IPS DF 6.9 (cell line): ENCODE data around the gene CLEC4F.

Experiments
- DNase-seq: peaks from one replicate; pipeline ENCODE4 v3.0.0-alpha.2; 2013; ENCODE audit warnings: low read depth, low spot score
- H3K27ac ChIP-seq: one replicate; pipeline ENCODE4 v1.5.1; 2013; ENCODE audit warnings: low read length, control low read depth
- H3K27me3 ChIP-seq: 2 replicates; pipeline ENCODE4 v1.6.1; 2013; ENCODE audit warnings: mild to moderate bottlenecking, low read length; ENCODE audit not compliant: control insufficient read depth, insufficient read depth
- H3K36me3 ChIP-seq: 2 replicates; pipeline ENCODE4 v1.6.1; 2013; ENCODE audit warnings: low read length; ENCODE audit not compliant: control insufficient read depth, insufficient read depth
- H3K4me1 ChIP-seq: 2 replicates; pipeline ENCODE4 v1.6.1; 2013; ENCODE audit warnings: low read length; ENCODE audit not compliant: control insufficient read depth, insufficient read depth
- H3K4me3 ChIP-seq: 2 replicates; pipeline ENCODE4 v1.5.1; 2013; ENCODE audit warnings: mild to moderate bottlenecking, low read length
- H3K9me3 ChIP-seq: 2 replicates; pipeline ENCODE4 v1.6.1; 2013; ENCODE audit warnings: low read length, inconsistent platforms; ENCODE audit not compliant: control insufficient read depth, insufficient read depth
- WGBS: extraction: QIAGEN DNeasy Blood & Tissue Kit; methylation state at CpG from one replicate; pipeline ENCODE4 v1.1.7; 2013; ENCODE audit warnings: mixed read lengths, missing lambda C conversion rate; ENCODE audit not compliant: insufficient read length, insufficient coverage; 5-methylcytosine and 5-hydroxymethylcytosine counted together

The CLEC4F gene

GRCh38 chr2:70837980-70838925 lies 17.9 kb upstream of the CLEC4F start:
- Histone ChIP-seq H3K27me3 (no peaks in the 10 kb centered on the region), H3K27ac (no peak overlapping the region)
- no CpG with 5 or more reads among the region's 10 CpGs for whole genome bisulfite sequencing

GRCh38 chr2:70835643-70836042 lies 15.2 kb upstream of the CLEC4F start, which contains the start of gene CD207:
Gene CD207 (minus strand): TSS chr2:70835816. CDS start chr2:70835776, 40 bp downstream.
- H3K4me3 ChIP-seq: no peak within 1 kb of the TSS
- no peaks in the 10 kb centered on the region for H3K27me3 ChIP-seq
- no CpG with 5 or more reads among the region's 4 CpGs for WGBS
- H3K27ac ChIP-seq: no peak within 1 kb of the TSS
- no peaks in the 10 kb centered on the region for H3K4me1 ChIP-seq
- no peaks in the 10 kb centered on the region for H3K36me3 ChIP-seq
- DNase-seq: no peak
- no peaks in the 10 kb centered on the region for H3K9me3 ChIP-seq

More at GRCh38 chr2:70837980-70838925, 17.9 kb upstream of the CLEC4F start:
- Histone ChIP-seq H3K9me3 (no peaks in the 10 kb centered on the region), H3K36me3 (no peaks in the 10 kb centered on the region), H3K4me1 (no peaks in the 10 kb centered on the region), H3K4me3 (no peak overlapping the region)
- no peak for DNase-seq

DNA sequence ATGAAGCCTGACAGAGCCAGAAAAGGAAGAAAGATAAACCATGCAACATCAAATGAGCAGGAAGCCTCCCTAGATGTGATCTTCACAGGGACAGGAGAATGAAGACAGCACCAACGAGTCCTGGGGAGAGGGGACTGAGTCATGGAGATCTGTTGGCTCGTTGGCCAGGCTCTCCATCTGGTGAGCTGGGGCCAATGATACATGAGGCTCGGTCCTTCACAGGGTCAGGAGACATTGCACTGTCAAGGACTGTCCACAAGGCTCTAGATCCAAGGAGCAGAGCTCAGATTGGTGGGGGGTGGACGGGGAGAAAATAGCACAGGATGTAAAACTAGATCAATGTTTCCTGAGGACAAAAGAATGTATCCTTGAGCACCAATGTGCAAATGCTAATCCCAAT lies 14.5 kb upstream of the CLEC4F start:
- H3K27me3 ChIP-seq: no peaks in the 10 kb centered on the region
- no CpG with 5 or more reads among the region's 4 CpGs for WGBS
- no peaks in the 10 kb centered on the region for H3K9me3 ChIP-seq
- no peak for DNase-seq
- no peak overlapping the region for H3K4me3 ChIP-seq
- H3K4me1 ChIP-seq: no peaks in the 10 kb centered on the region
- H3K36me3 ChIP-seq: no peaks in the 10 kb centered on the region
- no peak overlapping the region for H3K27ac ChIP-seq

DNA sequence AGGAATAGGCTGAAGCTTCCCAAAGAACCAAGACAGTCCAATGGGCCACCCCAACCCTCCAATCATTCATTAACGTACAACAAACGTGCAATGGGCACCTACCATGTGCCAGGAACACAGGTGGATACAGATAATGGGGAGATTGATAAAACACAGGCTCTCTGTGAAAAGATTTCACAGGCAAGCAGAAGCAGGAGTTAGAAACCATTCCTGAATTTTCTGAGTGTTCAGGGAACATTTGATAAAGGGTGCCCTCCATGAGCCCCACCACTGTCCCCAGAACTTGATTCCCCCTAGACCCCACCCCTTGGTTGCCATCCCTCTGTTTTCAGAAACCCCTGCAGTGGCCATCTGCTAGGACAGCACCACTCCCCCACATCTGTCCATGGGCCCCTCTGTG lies 13.7 kb upstream of the CLEC4F start:
- Histone ChIP-seq H3K27ac (no peak overlapping the region), H3K4me1 (no peaks in the 10 kb centered on the region)
- no CpG with 5 or more reads among the region's 2 CpGs for WGBS

DNA sequence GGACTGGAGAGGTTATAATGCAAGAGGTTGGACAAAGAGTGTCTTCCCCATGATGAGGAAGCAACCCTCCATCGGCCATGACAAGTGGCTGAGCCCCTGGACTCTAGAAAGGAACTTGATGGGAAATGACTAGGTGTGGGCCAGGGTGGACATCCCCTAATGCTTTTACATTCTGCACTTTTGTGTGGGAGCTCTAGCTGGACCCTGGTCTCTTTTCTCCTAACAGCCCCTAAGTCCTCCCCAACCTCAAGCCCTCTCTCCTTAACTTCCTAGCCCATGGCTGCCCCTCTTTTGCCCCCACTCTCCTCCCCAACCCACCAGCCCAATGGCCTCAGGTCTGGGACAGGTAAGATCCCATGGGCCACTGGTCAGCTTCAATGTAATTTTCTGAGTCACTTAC lies 12.8 kb upstream of the CLEC4F start:
- Histone ChIP-seq H3K9me3 (no peaks in the 10 kb centered on the region), H3K27ac (no peak overlapping the region), H3K36me3 (no peaks in the 10 kb centered on the region), H3K27me3 (no peaks in the 10 kb centered on the region), H3K4me1 (no peaks in the 10 kb centered on the region; the same call in 1 of the 2 replicates), H3K4me3 (no peak overlapping the region)
- DNase-seq: no peak
- WGBS: no CpG with 5 or more reads among the region's 1 CpG

More for the DNA sequence above, 13.7 kb upstream of the CLEC4F start:
- Histone ChIP-seq H3K27me3 (no peaks in the 10 kb centered on the region), H3K36me3 (no peaks in the 10 kb centered on the region), H3K4me3 (no peak overlapping the region), H3K9me3 (no peaks in the 10 kb centered on the region)
- no peak for DNase-seq

DNA sequence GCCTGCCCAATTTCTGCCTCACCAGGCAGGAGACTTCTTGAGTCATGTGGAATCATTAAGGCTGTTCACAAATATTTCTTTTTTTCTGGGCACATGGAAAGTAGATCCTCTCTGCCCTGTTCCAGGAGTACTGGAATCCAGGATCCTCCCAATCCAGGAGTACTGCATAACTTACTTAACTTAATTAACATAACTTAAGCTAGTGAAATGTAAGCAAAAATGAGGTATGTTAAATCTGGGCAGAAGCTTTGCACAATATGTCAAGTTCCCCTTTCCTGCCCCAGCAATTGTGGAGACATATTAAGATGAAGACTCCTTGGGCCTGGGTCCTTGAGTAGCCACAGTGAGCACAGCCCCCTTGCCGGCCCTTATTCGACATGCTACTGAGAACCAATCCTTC lies 12.0 kb upstream of the CLEC4F start:
- Histone ChIP-seq H3K9me3 (no peaks in the 10 kb centered on the region), H3K4me1 (peaks cover 2% of the 10 kb centered on the region; the same call in 1 of the 2 replicates), H3K27ac (no peak overlapping the region), H3K27me3 (no peaks in the 10 kb centered on the region), H3K36me3 (no peaks in the 10 kb centered on the region), H3K4me3 (no peak overlapping the region)
- no peak for DNase-seq
- WGBS: no CpG with 5 or more reads among the region's 2 CpGs

DNA sequence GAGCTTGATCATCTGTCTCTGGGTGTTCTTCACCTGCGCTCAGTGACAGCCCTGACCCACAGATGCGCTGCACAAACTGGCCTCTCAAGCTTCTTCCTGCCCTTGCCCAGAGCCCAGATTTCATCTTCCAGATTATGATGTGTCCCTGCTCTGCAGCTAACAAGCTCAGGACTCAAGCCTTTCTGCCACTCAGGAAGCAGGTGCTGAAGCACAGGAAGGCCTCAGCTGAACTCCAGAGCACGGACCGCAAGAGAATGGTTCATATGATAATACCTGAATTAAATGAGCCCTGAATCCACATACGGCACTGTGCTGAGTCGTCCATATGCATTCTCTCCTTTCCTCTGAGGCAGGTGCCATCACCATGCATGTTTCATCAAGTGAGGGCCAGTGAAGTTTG lies 11.5 kb upstream of the CLEC4F start:
- no peaks in the 10 kb centered on the region for H3K27me3 ChIP-seq
- H3K9me3 ChIP-seq: no peaks in the 10 kb centered on the region
- peaks cover 2% of the 10 kb centered on the region; the same call in 1 of the 2 replicates for H3K4me1 ChIP-seq
- no peak overlapping the region for H3K4me3 ChIP-seq
- no peaks in the 10 kb centered on the region for H3K36me3 ChIP-seq
- DNase-seq: no peak
- H3K27ac ChIP-seq: no peak overlapping the region
- WGBS: no CpG with 5 or more reads among the region's 6 CpGs

DNA sequence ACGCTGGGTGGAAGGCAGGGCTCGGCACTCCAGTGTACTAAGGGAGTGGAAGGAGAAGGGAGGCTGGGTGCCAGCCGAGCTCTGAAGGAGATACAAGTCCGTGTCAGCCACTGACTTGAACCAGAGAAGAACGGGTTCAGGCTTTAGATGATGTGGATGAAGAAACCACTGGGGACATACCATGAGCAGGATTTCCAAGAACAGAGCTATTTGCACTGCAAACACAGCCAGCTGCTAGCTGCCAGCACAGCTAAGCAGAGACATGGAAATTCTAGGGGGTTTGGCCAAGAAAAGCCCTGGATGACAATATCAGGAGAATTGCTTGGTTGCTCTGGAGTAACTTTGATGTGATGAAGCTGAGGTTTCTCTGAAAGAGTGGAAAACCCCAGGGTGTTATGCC lies 10.0 kb upstream of the CLEC4F start:
- no peaks in the 10 kb centered on the region for H3K9me3 ChIP-seq
- H3K27ac ChIP-seq: no peak overlapping the region
- H3K27me3 ChIP-seq: no peaks in the 10 kb centered on the region
- DNase-seq: no peak
- peaks cover 2% of the 10 kb centered on the region; the same call in 1 of the 2 replicates for H3K4me1 ChIP-seq
- H3K4me3 ChIP-seq: no peak overlapping the region
- no CpG with 5 or more reads among the region's 5 CpGs for WGBS
- no peaks in the 10 kb centered on the region for H3K36me3 ChIP-seq

GRCh38 chr2:70829916-70830315 lies 9.5 kb upstream of the CLEC4F start:
- no peak overlapping the region for H3K4me3 ChIP-seq
- no CpG with 5 or more reads among the region's 1 CpG for WGBS
- no peak for DNase-seq
- H3K27ac ChIP-seq: no peak overlapping the region
- H3K4me1 ChIP-seq: peaks cover 2% of the 10 kb centered on the region; the same call in 1 of the 2 replicates
- no peaks in the 10 kb centered on the region for H3K36me3 ChIP-seq
- no peaks in the 10 kb centered on the region for H3K9me3 ChIP-seq
- no peaks in the 10 kb centered on the region for H3K27me3 ChIP-seq

DNA sequence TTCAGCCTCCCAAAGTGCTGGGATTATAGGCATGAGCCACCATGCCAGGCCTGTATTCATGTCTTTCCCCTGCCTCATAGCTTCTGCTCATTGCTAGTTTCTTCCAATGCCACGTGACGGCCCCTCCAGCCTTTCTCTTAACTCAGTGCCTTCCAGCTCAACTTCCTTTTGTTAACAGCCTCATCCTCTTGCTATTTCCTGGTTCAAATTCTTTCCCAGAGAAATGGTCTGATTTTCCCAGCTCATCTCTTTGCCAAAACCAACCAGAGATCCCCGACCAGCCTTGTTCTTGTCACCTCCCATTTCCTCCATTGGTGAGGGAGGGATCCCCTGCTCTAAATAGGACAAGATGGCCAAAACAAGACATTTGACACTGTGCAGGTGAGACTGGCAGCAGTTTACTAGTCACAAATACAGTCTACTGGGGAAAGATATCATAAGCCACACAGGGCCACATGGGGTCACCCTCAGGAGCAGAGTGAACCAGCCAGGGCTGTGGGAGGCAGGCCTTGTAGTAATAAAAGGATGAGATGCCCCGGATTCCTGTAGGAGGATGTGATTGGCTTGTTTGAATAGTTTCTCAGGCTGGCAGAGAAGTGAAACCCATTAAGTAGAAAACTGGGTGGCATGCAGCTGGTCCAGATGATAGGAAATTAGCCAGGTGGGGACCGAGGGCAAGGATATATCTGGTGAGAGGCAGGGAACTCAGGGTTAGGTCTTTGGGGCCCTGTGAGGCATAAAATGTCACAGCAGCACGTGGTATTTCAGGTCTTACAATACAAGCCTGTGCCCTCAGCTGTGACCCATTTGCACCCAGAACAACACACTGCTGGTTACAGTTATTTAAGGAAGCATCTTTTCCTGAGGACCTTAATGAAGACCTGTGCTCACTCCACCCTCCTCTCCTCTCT lies 8.8 kb upstream of the CLEC4F start:
- DNase-seq: no peak
- no peaks in the 10 kb centered on the region for H3K36me3 ChIP-seq
- no peaks in the 10 kb centered on the region for H3K27me3 ChIP-seq
- no peak overlapping the region for H3K27ac ChIP-seq
- no CpG with 5 or more reads among the region's 6 CpGs for WGBS
- peaks cover 2% of the 10 kb centered on the region; the same call in 1 of the 2 replicates for H3K4me1 ChIP-seq
- no peak overlapping the region for H3K4me3 ChIP-seq
- H3K9me3 ChIP-seq: no peaks in the 10 kb centered on the region
